ENCODE data around the gene UPF1. TPM values are rescaled to one million over a fixed set of nuclear protein-coding genes. Genes with fewer than 3 reads are reported as not detected.
A peak's percentile ranks its signal among the peaks of the same experiment; 100 is the strongest.

UPF1 gene
- total RNA-seq (10 to 100 TPM; 26.3 to 54.4 (median 33.4) TPM), polyA plus RNA-seq (10 to 100 TPM; 44.1 to 50.7 TPM)

DNA sequence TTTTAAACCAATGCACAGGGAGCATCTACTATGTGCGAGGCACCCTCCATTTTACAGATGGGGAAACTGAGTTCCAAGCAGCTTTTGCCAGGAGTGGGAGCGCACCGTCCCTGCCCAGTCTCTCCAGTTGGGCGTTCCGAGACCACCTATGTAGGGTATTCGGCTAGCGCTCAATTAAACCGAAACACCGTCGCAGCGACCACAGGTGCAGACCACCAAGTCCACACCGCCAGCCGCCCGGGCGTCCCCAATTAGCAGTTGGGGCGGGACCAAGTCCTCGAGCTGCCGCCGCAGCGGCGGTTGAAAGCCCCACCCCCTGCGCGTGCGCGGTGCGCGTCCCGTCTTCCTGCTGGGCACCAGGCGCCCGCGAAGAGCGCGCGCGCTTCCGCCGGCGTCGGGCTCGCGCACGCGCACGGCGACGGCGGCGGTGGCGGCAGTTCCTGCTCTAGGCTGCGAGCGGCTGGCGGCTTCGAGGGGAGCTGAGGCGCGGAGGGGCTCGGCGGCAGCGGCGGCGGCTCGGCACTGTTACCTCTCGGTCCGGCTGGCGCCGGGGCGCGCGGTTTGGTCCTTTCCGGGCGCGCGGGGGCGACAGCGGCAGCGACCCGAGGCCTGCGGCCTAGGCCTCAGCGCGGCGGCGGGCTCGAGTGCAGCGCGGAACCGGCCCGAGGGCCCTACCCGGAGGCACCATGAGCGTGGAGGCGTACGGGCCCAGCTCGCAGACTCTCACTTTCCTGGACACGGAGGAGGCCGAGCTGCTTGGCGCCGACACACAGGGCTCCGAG, at the start of gene UPF1:
Gene UPF1, plus strand, starts transcription at position 436 of the 782 bp plus-strand sequence. Its CDS starts 251 bp downstream, at position 687.
- TF ChIP-seq, protein P1, sequence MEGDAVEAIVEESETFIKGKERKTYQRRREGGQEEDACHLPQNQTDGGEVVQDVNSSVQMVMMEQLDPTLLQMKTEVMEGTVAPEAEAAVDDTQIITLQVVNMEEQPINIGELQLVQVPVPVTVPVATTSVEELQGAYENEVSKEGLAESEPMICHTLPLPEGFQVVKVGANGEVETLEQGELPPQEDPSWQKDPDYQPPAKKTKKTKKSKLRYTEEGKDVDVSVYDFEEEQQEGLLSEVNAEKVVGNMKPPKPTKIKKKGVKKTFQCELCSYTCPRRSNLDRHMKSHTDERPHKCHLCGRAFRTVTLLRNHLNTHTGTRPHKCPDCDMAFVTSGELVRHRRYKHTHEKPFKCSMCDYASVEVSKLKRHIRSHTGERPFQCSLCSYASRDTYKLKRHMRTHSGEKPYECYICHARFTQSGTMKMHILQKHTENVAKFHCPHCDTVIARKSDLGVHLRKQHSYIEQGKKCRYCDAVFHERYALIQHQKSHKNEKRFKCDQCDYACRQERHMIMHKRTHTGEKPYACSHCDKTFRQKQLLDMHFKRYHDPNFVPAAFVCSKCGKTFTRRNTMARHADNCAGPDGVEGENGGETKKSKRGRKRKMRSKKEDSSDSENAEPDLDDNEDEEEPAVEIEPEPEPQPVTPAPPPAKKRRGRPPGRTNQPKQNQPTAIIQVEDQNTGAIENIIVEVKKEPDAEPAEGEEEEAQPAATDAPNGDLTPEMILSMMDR (IDR thresholded peaks at IDR 0.05): no peak
- 0 to 1% methylated on average over 43 to 96 of the region's 96 CpGs for WGBS, 2 donors
- peak; percentile 93 to 99 (median 96) for DNase-seq
- H3K36me3 ChIP-seq: no peaks in the 10 kb centered on the region
- H3K27ac ChIP-seq: peak within 1 kb of the TSS; percentile 65 to 89 (median 83)
- no peak for FAIRE-seq
- H3K9me3 ChIP-seq: no peaks in the 10 kb centered on the region
- H3K4me1 ChIP-seq: peaks cover 5 to 17% (median 9%) of the 10 kb centered on the region in 3 donors
- intact Hi-C loops (cut with DNase I): no loop called here
- peak within 1 kb of the TSS; percentile 83 to 92 (median 90) for H3K4me3 ChIP-seq
- ATAC-seq: peak; percentile 85 to 90 (median 88)
- H3K27me3 ChIP-seq: no peaks in the 10 kb centered on the region

- no peaks in the 10 kb centered on the region for H3K36me3 ChIP-seq
- no peaks in the 10 kb centered on the region for H3K27me3 ChIP-seq
- TF ChIP-seq, protein P1 (IDR thresholded peaks at IDR 0.05): no peak
- intact Hi-C loops (cut with DNase I): no loop called here
- ATAC-seq (no peak), FAIRE-seq (no peak), DNase-seq (peak in 1 of 6 donors; percentile 69)
- H3K4me3 ChIP-seq: no peak overlapping the region
- no peaks in the 10 kb centered on the region for H3K4me1 ChIP-seq
- H3K27ac ChIP-seq: no peak overlapping the region
- no peaks in the 10 kb centered on the region for H3K9me3 ChIP-seq
- 80 to 87% methylated on average over 21 to 22 of the region's 22 CpGs for WGBS, 2 donors
Observed at GRCh38 chr19:18782559-18783225, 49.1 kb upstream of the UPF1 start.

DNA sequence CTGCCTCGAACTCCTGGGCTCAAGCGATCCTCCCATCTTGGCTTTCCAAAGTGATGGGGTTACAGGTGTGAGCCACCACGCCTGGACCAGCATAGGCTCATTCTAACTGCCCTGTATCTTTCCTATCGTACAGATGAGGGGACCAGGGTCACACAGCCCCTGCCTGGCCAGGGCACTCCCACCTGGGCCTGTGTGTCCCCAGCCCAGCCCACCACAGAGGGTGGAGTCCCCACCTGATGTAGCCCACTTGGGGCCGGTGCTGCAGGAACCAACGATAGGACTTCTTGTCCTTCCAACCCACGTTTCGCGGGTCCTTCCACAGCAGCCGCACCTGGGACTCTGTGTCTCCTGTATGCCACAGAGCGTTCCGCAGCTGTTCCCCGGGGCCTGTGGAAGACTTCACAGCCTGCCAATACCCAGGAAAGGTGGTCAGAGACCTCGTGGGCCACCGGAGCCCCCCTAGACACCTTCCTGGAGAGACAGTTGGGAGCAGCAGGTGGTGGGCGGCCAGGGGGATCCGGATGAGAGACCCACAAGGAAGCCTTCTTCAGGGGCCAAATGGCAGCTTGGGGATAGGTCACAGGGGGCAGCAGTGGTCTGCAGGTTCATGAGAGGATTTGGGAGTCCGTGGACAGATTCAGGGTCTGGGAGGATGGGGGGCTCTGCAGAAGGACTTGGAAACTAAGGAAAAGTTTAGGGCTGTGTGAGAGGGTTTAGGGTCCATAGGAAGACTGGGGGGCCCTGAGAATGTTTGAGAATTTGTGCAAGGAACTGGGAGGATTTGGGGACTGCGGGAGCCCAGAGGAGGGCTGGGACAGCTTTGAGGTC, 47.6 kb upstream of the UPF1 start:
- no peaks in the 10 kb centered on the region for H3K36me3 ChIP-seq
- H3K4me1 ChIP-seq: no peaks in the 10 kb centered on the region
- DNase-seq: peak in 1 of 6 donors; percentile 62
- intact Hi-C loops (cut with DNase I): no loop called here
- TF ChIP-seq, protein P1 (IDR thresholded peaks at IDR 0.05): no peak
- no peaks in the 10 kb centered on the region for H3K9me3 ChIP-seq
- ATAC-seq: no peak
- peaks cover 0 to 14% (median 8%) of the 10 kb centered on the region in 4 donors for H3K27me3 ChIP-seq
- no peak overlapping the region for H3K27ac ChIP-seq
- no peak for FAIRE-seq
- 77 to 82% methylated on average over 19 of the region's 19 CpGs for WGBS, 2 donors
- H3K4me3 ChIP-seq: no peak overlapping the region

DNA sequence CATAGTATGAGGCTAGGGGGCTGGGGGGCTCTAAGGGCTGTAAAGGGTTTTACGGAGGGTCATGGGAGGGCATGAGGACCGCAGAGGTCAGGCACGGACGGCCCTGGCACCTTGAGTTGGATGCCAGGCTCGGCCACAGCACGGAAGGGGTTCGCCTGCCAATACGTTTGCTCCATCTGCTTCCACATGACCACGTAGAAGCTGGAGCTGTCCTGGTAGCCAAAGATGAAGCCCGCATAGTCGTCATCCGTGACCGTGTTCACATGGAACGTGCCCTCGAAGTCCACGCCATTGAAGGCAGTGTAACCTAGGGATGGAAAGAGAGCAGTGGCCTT, 47.0 kb upstream of the UPF1 start:
- Histone ChIP-seq H3K4me3 (no peak overlapping the region), H3K4me1 (no peaks in the 10 kb centered on the region), H3K27me3 (peaks cover 0 to 14% (median 8%) of the 10 kb centered on the region in 4 donors), H3K36me3 (no peaks in the 10 kb centered on the region), H3K9me3 (no peaks in the 10 kb centered on the region), H3K27ac (no peak overlapping the region)
- WGBS, 2 donors: 71 to 72% methylated on average over 16 of the region's 16 CpGs
- FAIRE-seq (no peak), DNase-seq (peak in 1 of 6 donors; percentile 34), ATAC-seq (no peak)
- intact Hi-C loops (cut with DNase I): no loop called here
- TF ChIP-seq, protein P1 (IDR thresholded peaks at IDR 0.05): no peak

Data from pancreas (tissue), 10 donors.